Measurements from ENCODE around the gene HSPA1L.
"Not testable (repeated sequence)": the region's sequence is repeated elsewhere in the genome, so short reads cannot be mapped to it uniquely, and the experiment has no call there.

DNA sequence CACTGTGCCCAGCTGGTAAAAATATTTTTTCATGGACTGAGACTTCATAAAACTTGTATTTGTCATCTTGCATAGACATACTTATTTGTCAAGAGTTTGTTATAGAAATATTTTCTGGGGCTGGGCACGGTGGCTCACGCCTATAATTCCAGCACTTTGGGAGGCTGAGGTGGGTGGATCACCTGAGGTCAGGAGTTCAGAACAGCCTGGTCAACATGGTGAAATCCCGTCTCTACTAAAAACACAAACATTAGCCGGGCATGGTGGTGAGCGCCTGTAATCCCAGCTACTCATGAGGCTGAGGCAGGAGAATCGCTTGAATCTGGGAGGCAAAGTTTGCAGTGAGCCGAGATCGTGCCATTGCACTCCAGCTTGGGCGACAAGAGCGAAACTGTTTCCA lies 6.5 kb downstream of the HSPA1L start:
- TF ChIP-seq, protein P1, sequence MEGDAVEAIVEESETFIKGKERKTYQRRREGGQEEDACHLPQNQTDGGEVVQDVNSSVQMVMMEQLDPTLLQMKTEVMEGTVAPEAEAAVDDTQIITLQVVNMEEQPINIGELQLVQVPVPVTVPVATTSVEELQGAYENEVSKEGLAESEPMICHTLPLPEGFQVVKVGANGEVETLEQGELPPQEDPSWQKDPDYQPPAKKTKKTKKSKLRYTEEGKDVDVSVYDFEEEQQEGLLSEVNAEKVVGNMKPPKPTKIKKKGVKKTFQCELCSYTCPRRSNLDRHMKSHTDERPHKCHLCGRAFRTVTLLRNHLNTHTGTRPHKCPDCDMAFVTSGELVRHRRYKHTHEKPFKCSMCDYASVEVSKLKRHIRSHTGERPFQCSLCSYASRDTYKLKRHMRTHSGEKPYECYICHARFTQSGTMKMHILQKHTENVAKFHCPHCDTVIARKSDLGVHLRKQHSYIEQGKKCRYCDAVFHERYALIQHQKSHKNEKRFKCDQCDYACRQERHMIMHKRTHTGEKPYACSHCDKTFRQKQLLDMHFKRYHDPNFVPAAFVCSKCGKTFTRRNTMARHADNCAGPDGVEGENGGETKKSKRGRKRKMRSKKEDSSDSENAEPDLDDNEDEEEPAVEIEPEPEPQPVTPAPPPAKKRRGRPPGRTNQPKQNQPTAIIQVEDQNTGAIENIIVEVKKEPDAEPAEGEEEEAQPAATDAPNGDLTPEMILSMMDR (IDR thresholded peaks at IDR 0.05) = not testable (repeated sequence)
- not testable (repeated sequence) for TF ChIP-seq POLR2A (IDR thresholded peaks at IDR 0.05)

Data from lower leg skin (tissue), 3 donors.